Neural cell (in vitro differentiated cells): Measurements from ENCODE around the gene PTBP2. TPM values are rescaled to one million over a fixed set of nuclear protein-coding genes. Genes with fewer than 3 reads are reported as not detected.

Experiments
- H2AFZ ChIP-seq: fragments of 200-600, 300-800 bp; sonication (generic), shearing (Covaris generic); 2 replicates; pipeline ENCODE4 v1.6.0; 2014; ENCODE audit warnings: low read depth, mild to moderate bottlenecking, antibody characterized with exemption, low read length, moderate library complexity
- H3F3A ChIP-seq: fragments of 200-600 bp; shearing (Covaris generic); 2 replicates; pipeline ENCODE4 v1.6.1; 2016; ENCODE audit warnings: mild to moderate bottlenecking, moderate library complexity, mixed read lengths, antibody characterized with exemption, low read length; ENCODE audit not compliant: insufficient read depth, poor library complexity, severe bottlenecking
- H3K27ac ChIP-seq: fragments of 200-600, 300-800 bp; sonication (generic), shearing (Covaris generic); 2 replicates; pipeline ENCODE4 v1.5.1; 2014; ENCODE audit warnings: mild to moderate bottlenecking, low read length, moderate library complexity
- H3K27me3 ChIP-seq: fragments of 300-800, 200-600 bp; sonication (generic), shearing (Covaris generic); 2 replicates; pipeline ENCODE4 v1.6.0; 2014; ENCODE audit warnings: mild to moderate bottlenecking, low read depth, low read length, moderate library complexity; ENCODE audit not compliant: insufficient read depth
- H3K36me3 ChIP-seq: fragments of 300-800, 200-600 bp; sonication (generic), shearing (Covaris generic); 2 replicates; pipeline ENCODE4 v1.5.1; 2014; ENCODE audit warnings: mild to moderate bottlenecking, antibody characterized with exemption, low read length, moderate library complexity; ENCODE audit not compliant: insufficient read depth
- H3K4me2 ChIP-seq: fragments of 300-800, 200-600 bp; sonication (generic), shearing (Covaris generic); 2 replicates; pipeline ENCODE4 v1.6.0; 2014; ENCODE audit warnings: mild to moderate bottlenecking, low read length
- H3K4me3 ChIP-seq: fragments of 300-800, 200-600 bp; sonication (generic), shearing (Covaris generic); 2 replicates; pipeline ENCODE4 v1.5.1; 2014; ENCODE audit warnings: mild to moderate bottlenecking, low read length, moderate library complexity
- H3K79me2 ChIP-seq: fragments of 200-600 bp; shearing (Covaris generic); replicated peaks from 2 replicates; pipeline ENCODE4 v1.6.0; 2014; ENCODE audit warnings: mild to moderate bottlenecking, low read length, moderate library complexity; ENCODE audit not compliant: insufficient read depth
- H3K9ac ChIP-seq: fragments of 300-800, 200-600 bp; sonication (generic), shearing (Covaris generic); 2 replicates; pipeline ENCODE4 v1.6.1; 2016; ENCODE audit warnings: mild to moderate bottlenecking, low read length, mixed read lengths
- H3K9me2 ChIP-seq: fragments of 200-600 bp; shearing (Covaris generic); 2 replicates; pipeline ENCODE4 v1.6.1; 2016; ENCODE audit warnings: mild to moderate bottlenecking, low read length, mixed read lengths; ENCODE audit not compliant: insufficient read depth
- H3K9me3 ChIP-seq: fragments of 200-600, 300-800 bp; sonication (generic), shearing (Covaris generic); 2 replicates; pipeline ENCODE4 v1.6.1; 2016; ENCODE audit warnings: mild to moderate bottlenecking, mixed run types, low read length, moderate library complexity, mixed read lengths
- H4K20me1 ChIP-seq: fragments of 200-600 bp; shearing (Covaris generic); 2 replicates; pipeline ENCODE4 v1.6.1; 2016; ENCODE audit warnings: mild to moderate bottlenecking, mixed run types; ENCODE audit not compliant: insufficient read depth
- EP300 ChIP-seq: fragments of 450-650 bp; conservative IDR thresholded peaks from 2 replicates; pipeline ENCODE4 v1.6.1; 2014; ENCODE audit warnings: antibody characterized with exemption, mild to moderate bottlenecking, moderate library complexity; ENCODE audit not compliant: poor library complexity, severe bottlenecking
- EZH2 ChIP-seq: fragments of 200-600, 300-800 bp; shearing (Covaris generic), sonication (generic); IDR thresholded peaks from 2 replicates; pipeline ENCODE4 v1.6.1; 2014; ENCODE audit warnings: antibody characterized with exemption, low read length, borderline replicate concordance, mild to moderate bottlenecking; ENCODE audit not compliant: insufficient read depth, poor library complexity, severe bottlenecking
- MXI1 ChIP-seq: fragments of 450-650 bp; conservative IDR thresholded peaks from 2 replicates; pipeline ENCODE4 v1.6.1; 2014; ENCODE audit warnings: antibody characterized with exemption, mild to moderate bottlenecking; ENCODE audit not compliant: poor library complexity, severe bottlenecking
- POLR2AphosphoS5 ChIP-seq: IDR thresholded peaks from 2 replicates; pipeline ENCODE4 v1.6.1; 2012
- RAD21 ChIP-seq: fragments of 450-650 bp; conservative IDR thresholded peaks from 2 replicates; pipeline ENCODE4 v1.6.1; 2014; ENCODE audit warnings: antibody characterized with exemption, mild to moderate bottlenecking, moderate library complexity
- SMC3 ChIP-seq: fragments of 450-650 bp; conservative IDR thresholded peaks from 2 replicates; pipeline ENCODE4 v1.6.1; 2014; ENCODE audit warnings: antibody characterized with exemption, mild to moderate bottlenecking, moderate library complexity; ENCODE audit not compliant: poor library complexity
- TAF1 ChIP-seq: IDR thresholded peaks from 2 replicates; pipeline ENCODE4 v1.6.1; 2012; ENCODE audit warnings: low read depth
- polyA plus RNA-seq: library from polyadenylated mRNA; depleted of rRNA; stranded (reverse); fragments of >200 nt; gene quantifications from 2 replicates; pipeline ENCODE4 v1.2.3, GENCODE V29; 2014
- TF ChIP-seq, protein P1 (sequence below): IDR thresholded peaks from 2 replicates; pipeline ENCODE4 v1.6.1; 2012; ENCODE audit warnings: borderline replicate concordance
- TF ChIP-seq, protein P2 (sequence below): fragments of 450-650 bp; IDR thresholded peaks from 2 replicates; pipeline ENCODE4 v1.5.1; 2014; ENCODE audit warnings: antibody characterized with exemption, mild to moderate bottlenecking, moderate library complexity; ENCODE audit not compliant: poor library complexity, severe bottlenecking

Gene PTBP2
- polyA plus RNA-seq, 1 donor from 2014 or later: 319 TPM

GRCh38 chr1:96825231-96825630 is 103.6 kb downstream of the PTBP2 start:
- no peaks in the 10 kb centered on the region for H3K9me3 ChIP-seq
- no peak overlapping the region for H3K4me2 ChIP-seq
- no peaks in the 10 kb centered on the region for H3K79me2 ChIP-seq
- H3F3A ChIP-seq: no peaks in the 10 kb centered on the region
- H3K27me3 ChIP-seq: no peaks in the 10 kb centered on the region
- no peaks in the 10 kb centered on the region for H4K20me1 ChIP-seq
- H2AFZ ChIP-seq: no peak overlapping the region
- no peaks in the 10 kb centered on the region for H3K36me3 ChIP-seq
- H3K27ac ChIP-seq: no peak overlapping the region
- no peaks in the 10 kb centered on the region for H3K9me2 ChIP-seq
- no peak overlapping the region for H3K9ac ChIP-seq
- H3K4me3 ChIP-seq: no peak overlapping the region
- TF ChIP-seq, protein P1, sequence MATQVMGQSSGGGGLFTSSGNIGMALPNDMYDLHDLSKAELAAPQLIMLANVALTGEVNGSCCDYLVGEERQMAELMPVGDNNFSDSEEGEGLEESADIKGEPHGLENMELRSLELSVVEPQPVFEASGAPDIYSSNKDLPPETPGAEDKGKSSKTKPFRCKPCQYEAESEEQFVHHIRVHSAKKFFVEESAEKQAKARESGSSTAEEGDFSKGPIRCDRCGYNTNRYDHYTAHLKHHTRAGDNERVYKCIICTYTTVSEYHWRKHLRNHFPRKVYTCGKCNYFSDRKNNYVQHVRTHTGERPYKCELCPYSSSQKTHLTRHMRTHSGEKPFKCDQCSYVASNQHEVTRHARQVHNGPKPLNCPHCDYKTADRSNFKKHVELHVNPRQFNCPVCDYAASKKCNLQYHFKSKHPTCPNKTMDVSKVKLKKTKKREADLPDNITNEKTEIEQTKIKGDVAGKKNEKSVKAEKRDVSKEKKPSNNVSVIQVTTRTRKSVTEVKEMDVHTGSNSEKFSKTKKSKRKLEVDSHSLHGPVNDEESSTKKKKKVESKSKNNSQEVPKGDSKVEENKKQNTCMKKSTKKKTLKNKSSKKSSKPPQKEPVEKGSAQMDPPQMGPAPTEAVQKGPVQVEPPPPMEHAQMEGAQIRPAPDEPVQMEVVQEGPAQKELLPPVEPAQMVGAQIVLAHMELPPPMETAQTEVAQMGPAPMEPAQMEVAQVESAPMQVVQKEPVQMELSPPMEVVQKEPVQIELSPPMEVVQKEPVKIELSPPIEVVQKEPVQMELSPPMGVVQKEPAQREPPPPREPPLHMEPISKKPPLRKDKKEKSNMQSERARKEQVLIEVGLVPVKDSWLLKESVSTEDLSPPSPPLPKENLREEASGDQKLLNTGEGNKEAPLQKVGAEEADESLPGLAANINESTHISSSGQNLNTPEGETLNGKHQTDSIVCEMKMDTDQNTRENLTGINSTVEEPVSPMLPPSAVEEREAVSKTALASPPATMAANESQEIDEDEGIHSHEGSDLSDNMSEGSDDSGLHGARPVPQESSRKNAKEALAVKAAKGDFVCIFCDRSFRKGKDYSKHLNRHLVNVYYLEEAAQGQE: no peak
- TF ChIP-seq EP300 (no peak), POLR2AphosphoS5 (no peak), TAF1 (no peak), SMC3 (no peak), RAD21 (no peak), EZH2 (no peak)
- TF ChIP-seq, protein P2, sequence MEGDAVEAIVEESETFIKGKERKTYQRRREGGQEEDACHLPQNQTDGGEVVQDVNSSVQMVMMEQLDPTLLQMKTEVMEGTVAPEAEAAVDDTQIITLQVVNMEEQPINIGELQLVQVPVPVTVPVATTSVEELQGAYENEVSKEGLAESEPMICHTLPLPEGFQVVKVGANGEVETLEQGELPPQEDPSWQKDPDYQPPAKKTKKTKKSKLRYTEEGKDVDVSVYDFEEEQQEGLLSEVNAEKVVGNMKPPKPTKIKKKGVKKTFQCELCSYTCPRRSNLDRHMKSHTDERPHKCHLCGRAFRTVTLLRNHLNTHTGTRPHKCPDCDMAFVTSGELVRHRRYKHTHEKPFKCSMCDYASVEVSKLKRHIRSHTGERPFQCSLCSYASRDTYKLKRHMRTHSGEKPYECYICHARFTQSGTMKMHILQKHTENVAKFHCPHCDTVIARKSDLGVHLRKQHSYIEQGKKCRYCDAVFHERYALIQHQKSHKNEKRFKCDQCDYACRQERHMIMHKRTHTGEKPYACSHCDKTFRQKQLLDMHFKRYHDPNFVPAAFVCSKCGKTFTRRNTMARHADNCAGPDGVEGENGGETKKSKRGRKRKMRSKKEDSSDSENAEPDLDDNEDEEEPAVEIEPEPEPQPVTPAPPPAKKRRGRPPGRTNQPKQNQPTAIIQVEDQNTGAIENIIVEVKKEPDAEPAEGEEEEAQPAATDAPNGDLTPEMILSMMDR: no peak

DNA sequence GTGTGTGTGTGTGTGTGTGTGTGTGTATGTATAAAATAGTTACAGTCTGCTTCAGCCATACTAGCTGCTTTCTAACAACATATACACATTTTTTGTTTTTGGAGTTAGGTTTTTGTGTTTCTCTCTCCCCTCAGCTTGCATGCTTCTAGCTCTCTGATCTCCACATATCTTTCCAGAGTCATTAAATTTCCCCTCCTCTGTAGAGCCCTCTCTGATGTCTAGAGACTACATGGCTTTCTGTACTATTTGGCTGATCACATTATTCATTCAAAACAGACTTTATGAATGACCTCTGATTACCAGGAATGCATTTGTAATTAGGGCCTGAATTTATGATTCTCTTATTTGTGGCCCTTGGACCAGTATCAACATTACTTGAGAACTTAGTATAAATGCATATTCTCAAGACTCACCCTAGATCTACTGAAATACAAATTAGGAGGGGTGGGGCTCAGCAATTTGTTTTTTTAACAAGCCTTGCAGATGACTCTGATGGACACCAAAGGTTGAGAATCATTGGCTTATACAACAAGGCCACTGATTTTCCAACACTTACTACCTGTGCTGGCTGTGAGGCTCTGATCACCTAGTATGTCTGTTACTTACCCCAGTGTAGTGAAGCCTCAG is 104.5 kb downstream of the PTBP2 start:
- Histone ChIP-seq H3K9me2 (no peaks in the 10 kb centered on the region), H3K4me3 (no peak overlapping the region), H3K79me2 (no peaks in the 10 kb centered on the region), H2AFZ (no peak overlapping the region), H4K20me1 (no peaks in the 10 kb centered on the region), H3K27me3 (no peaks in the 10 kb centered on the region), H3K4me2 (no peak overlapping the region), H3K9me3 (no peaks in the 10 kb centered on the region), H3K36me3 (no peaks in the 10 kb centered on the region), H3K27ac (no peak overlapping the region), H3F3A (no peaks in the 10 kb centered on the region), H3K9ac (no peak overlapping the region)
- TF ChIP-seq RAD21: no peak
- no peak for TF ChIP-seq MXI1
- TF ChIP-seq TAF1: no peak
- TF ChIP-seq POLR2AphosphoS5: no peak
- TF ChIP-seq, protein P1: no peak
- TF ChIP-seq, protein P2: no peak
- TF ChIP-seq EZH2: no peak
- no peak for TF ChIP-seq EP300
- no peak for TF ChIP-seq SMC3
